Parathyroid adenoma (tissue), 2 donors: ENCODE measurements around the gene CLDN19.

Source experiments
- H2AFZ ChIP-seq: fragments of 300-600 bp; sonication (generic); one replicate; pipeline ENCODE4 v1.7.0; 2017; ENCODE audit warnings: antibody characterized with exemption, mild to moderate bottlenecking
- H3K27ac ChIP-seq: fragments of 300-600 bp; sonication (generic); one replicate; pipeline ENCODE4 v1.7.0; 2017
- H3K27me3 ChIP-seq: fragments of 300-600 bp; sonication (generic); one replicate; pipeline ENCODE4 v1.7.0; 2017; ENCODE audit warnings: low read length; ENCODE audit not compliant: control insufficient read depth, insufficient read depth
- H3K36me3 ChIP-seq: fragments of 300-600 bp; sonication (generic); one replicate; pipeline ENCODE4 v1.7.0; 2017; ENCODE audit warnings: low read length; ENCODE audit not compliant: control insufficient read depth, insufficient read depth
- H3K4me1 ChIP-seq: fragments of 300-600 bp; sonication (generic); one replicate; pipeline ENCODE4 v1.7.0; 2017; ENCODE audit warnings: control low read depth
- H3K4me2 ChIP-seq: fragments of 300-600 bp; sonication (generic); one replicate; pipeline ENCODE4 v1.7.0; 2017; ENCODE audit warnings: low read length
- H3K4me3 ChIP-seq: fragments of 300-600 bp; sonication (generic); one replicate; pipeline ENCODE4 v1.7.0; 2017; ENCODE audit warnings: low read depth, low read length
- H3K79me2 ChIP-seq: fragments of 300-600 bp; sonication (generic); one replicate; pipeline ENCODE4 v1.7.0; 2017; ENCODE audit warnings: control low read depth
- H3K9ac ChIP-seq: fragments of 300-600 bp; sonication (generic); one replicate; pipeline ENCODE4 v1.7.0; 2017; ENCODE audit warnings: mild to moderate bottlenecking
- H3K9me3 ChIP-seq: fragments of 300-600 bp; sonication (generic); one replicate; pipeline ENCODE4 v1.7.0; 2017; ENCODE audit warnings: low read length; ENCODE audit not compliant: control insufficient read depth
- TF ChIP-seq, protein P1 (sequence below): fragments of 300-600 bp; sonication (generic); IDR thresholded peaks from one replicate; pipeline ENCODE4 v1.7.0; 2017; ENCODE audit warnings: antibody characterized with exemption, mild to moderate bottlenecking
- donor health status: primary hyperparathyroidism.

Gene CLDN19

GRCh38 chr1:42703888-42704464 is 36.1 kb downstream of the CLDN19 start:
- Histone ChIP-seq H3K4me1 (no peaks in the 10 kb centered on the region), H3K4me3 (no peak overlapping the region), H3K79me2 (no peaks in the 10 kb centered on the region), H3K27me3 (no peaks in the 10 kb centered on the region), H3K9ac (no peak overlapping the region), H3K27ac (no peak overlapping the region), H3K36me3 (no peaks in the 10 kb centered on the region), H3K9me3 (no peaks in the 10 kb centered on the region), H2AFZ (no peak overlapping the region), H3K4me2 (no peak overlapping the region)
- TF ChIP-seq, protein P1, sequence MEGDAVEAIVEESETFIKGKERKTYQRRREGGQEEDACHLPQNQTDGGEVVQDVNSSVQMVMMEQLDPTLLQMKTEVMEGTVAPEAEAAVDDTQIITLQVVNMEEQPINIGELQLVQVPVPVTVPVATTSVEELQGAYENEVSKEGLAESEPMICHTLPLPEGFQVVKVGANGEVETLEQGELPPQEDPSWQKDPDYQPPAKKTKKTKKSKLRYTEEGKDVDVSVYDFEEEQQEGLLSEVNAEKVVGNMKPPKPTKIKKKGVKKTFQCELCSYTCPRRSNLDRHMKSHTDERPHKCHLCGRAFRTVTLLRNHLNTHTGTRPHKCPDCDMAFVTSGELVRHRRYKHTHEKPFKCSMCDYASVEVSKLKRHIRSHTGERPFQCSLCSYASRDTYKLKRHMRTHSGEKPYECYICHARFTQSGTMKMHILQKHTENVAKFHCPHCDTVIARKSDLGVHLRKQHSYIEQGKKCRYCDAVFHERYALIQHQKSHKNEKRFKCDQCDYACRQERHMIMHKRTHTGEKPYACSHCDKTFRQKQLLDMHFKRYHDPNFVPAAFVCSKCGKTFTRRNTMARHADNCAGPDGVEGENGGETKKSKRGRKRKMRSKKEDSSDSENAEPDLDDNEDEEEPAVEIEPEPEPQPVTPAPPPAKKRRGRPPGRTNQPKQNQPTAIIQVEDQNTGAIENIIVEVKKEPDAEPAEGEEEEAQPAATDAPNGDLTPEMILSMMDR, result no peak

GRCh38 chr1:42700006-42700405 is 40.0 kb downstream of the CLDN19 start:
- H3K27ac ChIP-seq, result no peak overlapping the region
- no peaks in the 10 kb centered on the region for H3K79me2 ChIP-seq
- H3K36me3 ChIP-seq, result no peaks in the 10 kb centered on the region
- H3K4me2 ChIP-seq, result no peak overlapping the region
- H3K9ac ChIP-seq, result no peak overlapping the region
- H3K4me1 ChIP-seq, result no peaks in the 10 kb centered on the region
- no peak overlapping the region for H2AFZ ChIP-seq
- no peaks in the 10 kb centered on the region for H3K9me3 ChIP-seq
- H3K27me3 ChIP-seq, result no peaks in the 10 kb centered on the region
- H3K4me3 ChIP-seq, result no peak overlapping the region
- TF ChIP-seq, protein P1, result no peak

GRCh38 chr1:42698081-42698813 is 41.8 kb downstream of the CLDN19 start:
- H2AFZ ChIP-seq, result no peak overlapping the region
- H3K4me1 ChIP-seq, result no peaks in the 10 kb centered on the region
- no peak overlapping the region for H3K4me3 ChIP-seq
- H3K9me3 ChIP-seq, result no peaks in the 10 kb centered on the region
- no peak overlapping the region for H3K4me2 ChIP-seq
- no peaks in the 10 kb centered on the region for H3K79me2 ChIP-seq
- TF ChIP-seq, protein P1, result no peak
- no peak overlapping the region for H3K9ac ChIP-seq
- H3K36me3 ChIP-seq, result no peaks in the 10 kb centered on the region
- no peaks in the 10 kb centered on the region for H3K27me3 ChIP-seq
- H3K27ac ChIP-seq, result no peak overlapping the region

DNA sequence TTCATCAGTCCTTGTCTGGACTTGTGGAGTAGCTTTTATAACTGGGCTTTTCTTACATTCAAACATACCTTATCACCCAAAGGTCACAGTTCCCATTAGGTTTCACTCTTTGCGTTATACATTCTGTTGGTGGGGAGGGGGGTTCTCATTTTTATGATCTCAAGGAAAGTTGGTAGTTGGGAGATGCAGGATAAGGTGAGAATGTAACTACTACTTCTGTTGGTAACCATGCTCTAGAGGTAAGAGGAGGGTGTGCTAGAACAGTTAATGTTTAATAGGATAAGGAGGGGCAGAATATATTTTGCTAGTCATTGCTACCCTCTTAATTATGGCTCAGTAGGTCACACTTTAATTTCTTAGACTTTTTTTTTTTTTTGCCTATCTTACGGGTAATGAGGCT is 47.1 kb downstream of the CLDN19 start:
- H3K79me2 ChIP-seq, result peaks cover 6% of the 10 kb centered on the region
- no peak overlapping the region for H3K9ac ChIP-seq
- H2AFZ ChIP-seq, result no peak overlapping the region
- H3K9me3 ChIP-seq, result no peaks in the 10 kb centered on the region
- H3K36me3 ChIP-seq, result no peaks in the 10 kb centered on the region
- H3K4me2 ChIP-seq, result no peak overlapping the region
- TF ChIP-seq, protein P1, result no peak
- H3K4me3 ChIP-seq, result no peak overlapping the region
- H3K4me1 ChIP-seq, result no peaks in the 10 kb centered on the region
- H3K27me3 ChIP-seq, result no peaks in the 10 kb centered on the region
- H3K27ac ChIP-seq, result no peak overlapping the region

- Histone ChIP-seq H3K27ac (no peak overlapping the region), H3K27me3 (no peaks in the 10 kb centered on the region), H3K4me3 (no peak overlapping the region), H2AFZ (no peak overlapping the region), H3K9me3 (no peaks in the 10 kb centered on the region), H3K4me2 (no peak overlapping the region), H3K4me1 (no peaks in the 10 kb centered on the region), H3K36me3 (no peaks in the 10 kb centered on the region), H3K79me2 (peaks cover 10% of the 10 kb centered on the region), H3K9ac (no peak overlapping the region)
- TF ChIP-seq, protein P1, result no peak
Observed at GRCh38 chr1:42692461-42692860, 47.6 kb downstream of the CLDN19 start.
